Activated CD4-positive, CD25-positive, alpha-beta regulatory T cell treated with anti-CD3 and anti-CD28 coated beads, Interleukin-2, amount 50 U/mL, for 24 hours (primary cell): ENCODE measurements around the gene ZNF709.
A peak's percentile ranks its signal among the peaks of the same experiment; 100 is the strongest.
"Not testable (repeated sequence)": the region's sequence is repeated elsewhere in the genome, so short reads cannot be mapped to it uniquely, and the experiment has no call there.

Experiments
- ATAC-seq, 2 donors: fragments of 150-1000 bp; cut with Tn5 transposase; one replicate each; pipeline ENCODE4 v1.10.0; 2021; ENCODE audit warnings: mild to moderate bottlenecking in 1 of 2, moderate library complexity in 1 of 2

ZNF709 gene

GRCh38 chr19:12450844-12451243 is 33.8 kb downstream of the ZNF709 start:
- no peak for ATAC-seq

GRCh38 chr19:12448808-12449207 is 35.8 kb downstream of the ZNF709 start:
- ATAC-seq = no peak

GRCh38 chr19:12440541-12441316 is 43.9 kb downstream of the ZNF709 start, which contains the start of gene ZNF443:
TSS of gene ZNF443 (minus strand) at chr19:12441021. CDS start at chr19:12440914, 107 bp downstream.
- peak; percentile 100 for ATAC-seq

DNA sequence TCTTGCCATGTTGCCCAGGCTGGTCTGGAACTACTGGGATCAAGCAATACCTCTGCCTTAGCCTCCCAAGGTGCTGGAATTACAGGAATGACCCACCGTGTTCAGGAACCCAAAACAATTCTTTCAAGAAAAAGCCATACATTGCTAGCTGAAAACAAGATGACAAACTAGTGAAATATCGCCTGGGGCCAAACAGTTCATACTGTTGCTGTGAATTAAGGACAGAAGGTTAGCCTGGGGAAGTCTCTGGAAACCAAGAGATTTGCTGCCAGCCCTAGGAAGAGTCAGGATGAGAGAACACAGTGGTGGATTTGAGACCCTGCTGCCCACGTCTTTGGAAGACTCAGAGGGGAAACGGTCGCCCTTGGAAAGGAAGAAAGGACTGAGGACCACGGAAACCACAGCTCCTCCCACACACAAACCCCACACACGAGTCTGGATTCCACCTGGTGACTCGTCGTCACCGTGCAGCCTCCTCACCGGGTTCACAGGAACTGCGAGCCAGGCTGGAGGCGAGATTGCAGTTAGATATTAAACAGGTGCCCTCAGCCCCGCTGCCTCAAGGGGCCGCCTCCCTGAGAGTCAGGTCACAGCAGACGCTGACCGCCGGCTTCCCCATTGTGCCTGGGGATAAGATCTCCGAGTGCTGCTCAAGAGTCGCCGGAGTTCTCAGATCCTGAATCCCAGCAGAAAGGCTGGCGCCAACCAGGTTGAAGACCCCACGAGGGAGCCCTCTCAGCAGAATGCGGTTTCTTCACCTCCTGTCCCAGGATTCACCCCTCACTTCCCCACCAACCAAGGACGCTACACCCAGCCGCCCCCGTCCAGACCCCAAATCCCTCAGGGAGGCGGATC is 44.7 kb downstream of the ZNF709 start:
- peak in 1 of 2 donors; percentile 18 for ATAC-seq

GRCh38 chr19:12430726-12431299 is 53.8 kb downstream of the ZNF709 start:
- not testable (repeated sequence) for ATAC-seq

DNA sequence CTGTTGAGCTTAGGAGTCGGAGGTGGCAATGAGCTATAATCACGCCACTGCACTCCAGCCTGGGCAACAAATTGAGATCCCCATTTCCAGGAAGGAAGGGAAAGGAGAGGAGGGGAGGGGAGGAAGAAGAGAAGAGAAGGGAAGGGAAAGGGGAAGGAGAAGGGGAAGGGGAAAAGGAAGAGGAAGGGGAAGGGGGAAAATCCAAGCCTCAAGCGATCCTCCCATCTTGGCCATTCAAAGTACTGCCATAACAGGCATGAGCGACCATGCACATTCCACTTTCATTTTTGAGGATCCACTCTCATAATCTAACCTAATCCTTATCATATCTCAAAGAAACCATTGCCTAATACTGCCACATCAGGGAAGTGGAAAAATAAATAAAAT is 58.7 kb downstream of the ZNF709 start:
- ATAC-seq = no peak

- ATAC-seq = no peak
Measured at GRCh38 chr19:12425236-12425887, 59.3 kb downstream of the ZNF709 start.

- ATAC-seq = not testable (repeated sequence)
Measured at GRCh38 chr19:12417273-12417672, 67.3 kb downstream of the ZNF709 start.

GRCh38 chr19:12411893-12412292 is 72.7 kb downstream of the ZNF709 start:
- ATAC-seq = no peak
